Activated naive CD4-positive, alpha-beta T cell treated with anti-CD3 and anti-CD28 coated beads for 36 hours (primary cell): ENCODE results near the gene ATF5. TPM values are rescaled to one million over a fixed set of nuclear protein-coding genes. Genes with fewer than 3 reads are reported as not detected.

Experiments used
- CTCF ChIA-PET: fragments of 350-600 bp; sonication (Branson Sonifier 250); formaldehyde crosslinking; loops from one replicate; lab custom pipeline; 2021; ENCODE audit warnings: antibody characterized with exemption; lab: Charles Lee
- DNase-seq: peaks from one replicate; pipeline ENCODE4 v3.0.0-alpha.2; 2020
- H3K27ac Mint-ChIP-seq: one replicate; pipeline ENCODE4 v1.8.0; 2021; ENCODE audit warnings: mild to moderate bottlenecking, mixed read lengths
- H3K27me3 Mint-ChIP-seq: one replicate; pipeline ENCODE4 v1.8.0; 2021; ENCODE audit warnings: low read depth, mixed read lengths
- H3K36me3 Mint-ChIP-seq: one replicate; pipeline ENCODE4 v1.8.0; 2021; ENCODE audit warnings: low read depth, mixed read lengths
- H3K4me1 Mint-ChIP-seq: one replicate; pipeline ENCODE4 v1.8.0; 2021; ENCODE audit warnings: low read depth, mixed read lengths
- H3K4me3 Mint-ChIP-seq: one replicate; pipeline ENCODE4 v1.8.0; 2021; ENCODE audit warnings: mild to moderate bottlenecking, moderate library complexity, mixed read lengths
- H3K9me3 Mint-ChIP-seq: one replicate; pipeline ENCODE4 v1.8.0; 2021; ENCODE audit warnings: mixed read lengths
- intact Hi-C: fragments of 100-400 bp; cut with micrococcal nuclease; formaldehyde crosslinking; loops from one replicate; pipeline ENCODE4 v1.15.1; 2023
- microRNA-seq: library from miRNA; unstranded; fragments of <30 nt; microRNA quantifications from one replicate; pipeline ENCODE4 v1.2.0, GENCODE V29; 2022; ENCODE audit warnings: borderline microRNAs expressed, borderline replicate concordance
- total RNA-seq, 2 experiments: library from RNA; stranded (reverse); gene quantifications; one replicate each; pipeline ENCODE4 v1.2.3, GENCODE V29; 2021

Gene ATF5
- total RNA-seq, 2 experiments from 2014 or later: 8.0 to 8.8 TPM

DNA sequence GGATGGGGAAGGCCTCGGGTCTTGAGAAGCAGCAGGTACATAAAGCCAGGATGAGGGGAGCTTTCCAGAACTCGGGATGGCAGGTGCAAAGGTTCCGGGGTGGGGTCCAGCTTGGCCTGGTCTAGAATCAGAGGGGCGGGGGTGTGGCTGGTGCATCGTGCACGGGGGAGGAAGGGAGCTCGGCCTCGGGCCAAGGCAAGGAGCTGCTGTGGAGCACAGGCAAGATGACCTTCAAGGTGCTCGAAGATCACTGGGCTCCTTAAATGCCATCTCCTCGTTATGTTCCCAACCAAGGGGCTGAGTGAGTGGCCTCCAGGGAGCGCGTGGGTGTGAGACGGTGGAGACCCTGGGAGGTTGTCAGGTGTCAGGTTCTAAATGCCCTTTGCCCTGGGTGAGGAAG is 48.1 kb downstream of the ATF5 start:
- Mint-ChIP-seq H3K27me3 (no peaks in the 10 kb centered on the region), H3K9me3 (no peaks in the 10 kb centered on the region), H3K4me1 (no peaks in the 10 kb centered on the region), H3K36me3 (no peaks in the 10 kb centered on the region), H3K4me3 (no peak overlapping the region), H3K27ac (no peak overlapping the region)
- intact Hi-C loops: no loop called here
- CTCF ChIA-PET: interaction anchor here (1.1 kb wide), 1 partner anchor 39 kb away, joined by 4 read pairs; no protein-coding TSS in a partner anchor
- no peak for DNase-seq

DNA sequence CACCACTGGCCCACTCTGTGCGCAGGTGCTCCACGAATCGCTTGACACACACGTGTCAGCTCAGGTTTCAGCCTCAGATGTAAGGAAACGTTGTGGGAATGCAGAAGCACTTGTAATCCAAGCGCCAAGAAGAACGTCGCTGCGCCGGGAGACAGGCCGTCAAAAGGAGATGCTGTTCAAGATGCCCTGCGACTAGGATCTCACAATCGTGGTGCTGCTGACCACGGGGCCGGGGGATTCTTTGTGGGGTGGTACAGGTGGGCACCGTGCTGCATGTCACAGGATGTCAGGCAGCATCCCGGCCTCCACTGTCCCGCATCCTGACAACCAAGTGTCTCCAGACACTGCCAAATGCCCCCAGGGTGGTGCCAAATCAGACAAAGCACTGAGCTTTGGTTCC is 48.9 kb downstream of the ATF5 start:
- H3K36me3 Mint-ChIP-seq: no peaks in the 10 kb centered on the region

DNA sequence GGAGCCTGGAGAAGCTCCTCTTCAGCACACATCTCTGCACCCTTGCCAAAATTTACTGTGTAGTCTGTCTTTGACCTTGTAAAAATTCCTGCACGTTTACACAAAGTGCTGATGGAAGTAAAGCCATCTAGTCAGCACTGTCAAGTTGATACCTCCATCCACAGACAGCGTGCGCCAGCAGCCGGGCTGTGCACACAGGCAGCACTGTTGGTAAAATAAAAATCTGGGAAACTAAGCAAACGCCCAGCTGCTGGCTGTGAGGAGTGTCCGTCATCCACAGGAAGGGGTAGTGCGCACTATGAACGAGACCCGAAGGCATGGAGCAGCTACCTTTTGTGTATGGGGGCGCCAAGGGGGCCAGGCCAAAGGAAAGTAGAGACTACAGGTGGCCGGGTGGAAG is 49.3 kb downstream of the ATF5 start:
- no peak overlapping the region for H3K4me3 Mint-ChIP-seq
- DNase-seq: no peak
- no peaks in the 10 kb centered on the region for H3K4me1 Mint-ChIP-seq
- H3K27me3 Mint-ChIP-seq: no peaks in the 10 kb centered on the region
- no peak overlapping the region for H3K27ac Mint-ChIP-seq
- CTCF ChIA-PET: interaction anchor here (0.6 to 2.5 kb wide), 2 partner anchors 23 to 40 kb away, joined by 3 to 18 read pairs; no protein-coding TSS in a partner anchor
- no peaks in the 10 kb centered on the region for H3K9me3 Mint-ChIP-seq
- no peaks in the 10 kb centered on the region for H3K36me3 Mint-ChIP-seq
- intact Hi-C loops: no loop called here

More for the DNA sequence above, 48.9 kb downstream of the ATF5 start:
- no peaks in the 10 kb centered on the region for H3K9me3 Mint-ChIP-seq
- no peaks in the 10 kb centered on the region for H3K27me3 Mint-ChIP-seq
- DNase-seq: no peak
- H3K27ac Mint-ChIP-seq: no peak overlapping the region
- CTCF ChIA-PET: interaction anchor here (1.1 to 2.5 kb wide), 2 partner anchors 40 kb away, joined by 4 to 18 read pairs; no protein-coding TSS in a partner anchor
- H3K4me3 Mint-ChIP-seq: no peak overlapping the region
- intact Hi-C loops: no loop called here
- no peaks in the 10 kb centered on the region for H3K4me1 Mint-ChIP-seq

DNA sequence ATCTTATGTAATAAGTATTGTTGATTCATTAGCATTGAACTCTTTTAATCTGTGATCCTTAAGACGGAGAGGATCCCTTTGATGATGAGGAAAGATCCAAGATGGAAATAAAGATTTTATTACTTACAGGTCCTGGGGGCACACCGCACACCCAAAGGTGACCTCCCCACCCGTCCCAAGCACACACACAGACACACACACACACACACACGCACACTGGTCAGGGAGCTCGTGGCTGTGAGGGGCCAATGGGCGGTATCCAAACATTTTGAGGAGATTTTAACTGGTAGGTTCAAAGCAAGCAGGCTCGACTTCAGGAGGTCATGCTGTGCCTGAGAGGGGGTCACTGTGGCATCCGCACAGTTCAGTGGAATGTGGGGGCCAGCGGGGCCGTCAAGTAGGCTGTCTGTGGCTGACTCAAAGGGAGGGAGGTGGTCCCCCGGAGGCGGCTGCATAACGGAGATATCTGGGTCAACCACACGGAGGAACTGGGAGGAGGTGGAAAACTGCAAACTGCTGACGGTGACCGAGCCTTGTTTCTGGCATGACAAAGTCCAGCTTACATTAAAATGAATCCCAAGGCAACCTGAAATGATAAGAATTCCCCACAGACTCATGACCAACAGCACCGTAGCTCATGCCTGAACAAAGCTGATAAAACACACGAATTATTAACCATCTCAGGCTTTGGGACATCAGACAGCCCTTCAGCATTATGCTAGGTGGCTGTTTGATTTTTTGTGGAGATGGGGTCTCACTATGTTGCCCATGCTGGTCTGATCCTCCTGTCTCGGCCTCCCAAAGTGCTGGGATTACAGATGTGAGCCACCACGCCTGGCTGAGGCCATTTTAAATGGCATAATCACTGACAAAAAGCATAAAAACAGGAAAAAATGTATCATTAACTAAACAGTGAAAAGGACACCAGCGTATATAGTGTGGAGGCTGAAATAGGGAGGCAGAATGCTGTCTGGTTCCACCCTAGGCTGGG is 52.9 kb downstream of the ATF5 start:
- no peak overlapping the region for H3K27ac Mint-ChIP-seq
- CTCF ChIA-PET: interaction anchor here (0.7 to 4.0 kb wide), 3 partner anchors 43 to 301 kb away, joined by 3 to 39 read pairs (median 5); no protein-coding TSS in a partner anchor

More for the DNA sequence above, 52.9 kb downstream of the ATF5 start:
- peaks cover 7% of the 10 kb centered on the region for H3K36me3 Mint-ChIP-seq
- no peaks in the 10 kb centered on the region for H3K4me1 Mint-ChIP-seq
- no peak overlapping the region for H3K4me3 Mint-ChIP-seq
- no peaks in the 10 kb centered on the region for H3K9me3 Mint-ChIP-seq
- DNase-seq: no peak
- no peaks in the 10 kb centered on the region for H3K27me3 Mint-ChIP-seq
- intact Hi-C loops: loop anchor here (2.0 to 10.0 kb wide), 2 partner anchors 117 to 265 kb away; partner anchors contain the start of gene PNKP

Small RNA genes lying within 50 kb of the gene (microRNA-seq; reads per million reads assigned to microRNA genes)
- gene MIR4750: 2.2 reads per million

Other genes starting within 250 kb of the ATF5 start
- 1 to 10 TPM; 1.4 to 1.8 TPM for gene ADM5, start 239.6 kb upstream of the ATF5 start, total RNA-seq
- gene CPT1C, start 238.1 kb upstream of the ATF5 start, total RNA-seq: under 1 TPM; 0.32 to 0.48 TPM
- gene TSKS, start 165.9 kb upstream of the ATF5 start, total RNA-seq: under 1 TPM; 0.57 to 0.72 TPM
- 10 to 100 TPM; 87.7 to 88.3 TPM for gene AP2A1, start 162.2 kb upstream of the ATF5 start, total RNA-seq
- 10 to 100 TPM; 14.5 to 14.9 TPM for gene FUZ, start 115.9 kb upstream of the ATF5 start, total RNA-seq
- 10 to 100 TPM; 32.4 to 39.2 TPM for gene MED25, start 110.9 kb upstream of the ATF5 start, total RNA-seq
- 10 to 100 TPM; 66.0 to 68.0 TPM for gene PTOV1, start 78.0 kb upstream of the ATF5 start, total RNA-seq
- 10 to 100 TPM; 64.4 to 65.9 TPM for gene PNKP, start 61.6 kb upstream of the ATF5 start, total RNA-seq
- gene AKT1S1, start 51.9 kb upstream of the ATF5 start, total RNA-seq: 10 to 100 TPM; 13.3 to 14.2 TPM
- 10 to 100 TPM; 29.8 to 32.4 TPM for gene TBC1D17, start 51.5 kb upstream of the ATF5 start, total RNA-seq
- 1 to 10 TPM; 7.2 to 7.5 TPM for gene IL4I1, start 32.3 kb upstream of the ATF5 start, total RNA-seq
- 10 to 100 TPM; 89.2 to 92.5 TPM for gene NUP62, start 299 bp downstream of the ATF5 start, total RNA-seq
- not detected for gene SIGLEC11, start 32.0 kb downstream of the ATF5 start, total RNA-seq
- gene VRK3, start 96.2 kb downstream of the ATF5 start, total RNA-seq: 10 to 100 TPM; 45.7 to 54.3 TPM
- 10 to 100 TPM; 13.1 to 13.6 TPM for gene ZNF473, start 96.8 kb downstream of the ATF5 start, total RNA-seq
- not detected for gene IZUMO2, start 234.1 kb downstream of the ATF5 start, total RNA-seq